HG03066 (cell line): ENCODE results near the gene TREX2.

ENCODE experiments used
- ATAC-seq: cut with Tn5 transposase; IDR thresholded peaks from one replicate; pipeline ENCODE4 v1.9.1; 2021; ENCODE audit warnings: low read depth; ENCODE audit not compliant: unreplicated experiment

The TREX2 gene

GRCh38 chrX:153440556-153441135 lies 5.2 kb downstream of the TREX2 start:
- no peak for ATAC-seq

GRCh38 chrX:153439977-153440376 lies 5.9 kb downstream of the TREX2 start:
- ATAC-seq = no peak

- no peak for ATAC-seq
Measured at GRCh38 chrX:153438532-153438931, 7.3 kb downstream of the TREX2 start.

GRCh38 chrX:153435845-153436244 lies 10.0 kb downstream of the TREX2 start:
- ATAC-seq = no peak

- no peak for ATAC-seq
Measured at GRCh38 chrX:153434801-153435200, 11.1 kb downstream of the TREX2 start.

- ATAC-seq = no peak
Measured at GRCh38 chrX:153433781-153434285, 12.0 kb downstream of the TREX2 start.

GRCh38 chrX:153433161-153433680 lies 12.6 kb downstream of the TREX2 start:
- ATAC-seq = no peak

- ATAC-seq = no peak
Measured at GRCh38 chrX:153430796-153431195, 15.1 kb downstream of the TREX2 start.

- no peak for ATAC-seq
Measured at GRCh38 chrX:153426204-153426603, 19.7 kb downstream of the TREX2 start.

GRCh38 chrX:153423652-153424051 lies 22.2 kb downstream of the TREX2 start:
- no peak for ATAC-seq

- no peak for ATAC-seq
Measured at GRCh38 chrX:153421856-153422255, 24.0 kb downstream of the TREX2 start.

- ATAC-seq = no peak
Measured at GRCh38 chrX:153420851-153421599, 24.8 kb downstream of the TREX2 start.

- no peak for ATAC-seq
Measured at GRCh38 chrX:153417637-153418036, 28.2 kb downstream of the TREX2 start.

- ATAC-seq = no peak
Measured at GRCh38 chrX:153416781-153417450, 28.9 kb downstream of the TREX2 start.

GRCh38 chrX:153414856-153415510 lies 30.9 kb downstream of the TREX2 start:
- ATAC-seq = no peak

- no peak for ATAC-seq
Measured at GRCh38 chrX:153413731-153414130, 32.1 kb downstream of the TREX2 start.

- no peak for ATAC-seq
Measured at GRCh38 chrX:153412746-153413720, 32.8 kb downstream of the TREX2 start.

GRCh38 chrX:153411988-153412574 lies 33.8 kb downstream of the TREX2 start:
- no peak for ATAC-seq

- ATAC-seq = peak; percentile 77
Measured at GRCh38 chrX:153411255-153411987, 34.4 kb downstream of the TREX2 start, which contains the start of gene ZFP92. Gene ZFP92 (plus strand): TSS chrX:153411472. CDS start chrX:153418323, 6,851 bp downstream.
